Measurements from ENCODE around the gene ZBTB32. TPM values are rescaled to one million over a fixed set of nuclear protein-coding genes. Genes with fewer than 3 reads are reported as not detected.

ZBTB32 gene
- total and polyA plus RNA-seq, 2 of the 8 experiments (the other 6 are each of a cell fraction or from before 2014, with no cell fraction given) = 0.11 to 0.50 TPM

DNA sequence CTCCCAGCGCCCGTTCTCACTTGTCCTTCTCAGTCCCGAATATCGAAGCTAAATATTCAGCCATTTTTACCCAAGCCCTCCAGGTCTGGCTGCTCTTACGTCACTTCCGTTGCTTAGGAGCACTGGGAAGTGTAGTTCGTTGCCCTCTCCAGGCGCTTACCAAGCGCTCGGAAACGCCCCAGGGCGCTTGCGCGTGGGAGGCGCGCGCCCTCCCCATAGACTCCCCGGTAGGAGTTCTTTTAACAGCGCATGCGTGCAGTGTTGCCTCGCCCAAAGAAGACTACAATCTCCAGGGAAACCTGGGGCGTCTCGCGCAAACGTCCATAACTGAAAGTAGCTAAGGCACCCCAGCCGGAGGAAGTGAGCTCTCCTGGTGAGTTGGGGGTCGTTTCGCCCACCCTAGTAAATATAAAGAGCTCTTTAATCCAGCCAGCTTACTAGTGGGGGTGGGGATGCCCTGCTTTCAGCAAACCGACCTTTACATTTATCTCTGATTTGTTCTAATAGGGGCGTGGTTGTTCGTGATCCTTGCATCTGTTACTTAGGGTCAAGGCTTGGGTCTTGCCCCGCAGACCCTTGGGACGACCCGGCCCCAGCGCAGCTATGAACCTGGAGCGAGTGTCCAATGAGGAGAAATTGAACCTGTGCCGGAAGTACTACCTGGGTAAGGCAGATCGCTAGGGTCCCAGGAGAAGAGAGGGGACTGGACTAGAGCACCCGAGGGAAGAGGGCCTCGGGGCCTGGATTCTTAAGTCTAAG is 41.1 kb downstream of the ZBTB32 start, which contains the start of the genes PSENEN and U2AF1L4 (continued):
- no peak for TF ChIP-seq RNF2 (IDR thresholded peaks at IDR 0.05; ENCODE audit: borderline replicate concordance, low read depth, low read length, missing control alignments, poor library complexity, severe bottlenecking)
- TF ChIP-seq CTBP2 (IDR thresholded peaks at IDR 0.05; ENCODE audit: borderline replicate concordance, insufficient read depth, insufficient read length, low read length) = no peak
- TF ChIP-seq, protein P1, sequence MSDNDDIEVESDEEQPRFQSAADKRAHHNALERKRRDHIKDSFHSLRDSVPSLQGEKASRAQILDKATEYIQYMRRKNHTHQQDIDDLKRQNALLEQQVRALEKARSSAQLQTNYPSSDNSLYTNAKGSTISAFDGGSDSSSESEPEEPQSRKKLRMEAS (IDR thresholded peaks at IDR 0.05) = no peak
- TF ChIP-seq, protein P2, sequence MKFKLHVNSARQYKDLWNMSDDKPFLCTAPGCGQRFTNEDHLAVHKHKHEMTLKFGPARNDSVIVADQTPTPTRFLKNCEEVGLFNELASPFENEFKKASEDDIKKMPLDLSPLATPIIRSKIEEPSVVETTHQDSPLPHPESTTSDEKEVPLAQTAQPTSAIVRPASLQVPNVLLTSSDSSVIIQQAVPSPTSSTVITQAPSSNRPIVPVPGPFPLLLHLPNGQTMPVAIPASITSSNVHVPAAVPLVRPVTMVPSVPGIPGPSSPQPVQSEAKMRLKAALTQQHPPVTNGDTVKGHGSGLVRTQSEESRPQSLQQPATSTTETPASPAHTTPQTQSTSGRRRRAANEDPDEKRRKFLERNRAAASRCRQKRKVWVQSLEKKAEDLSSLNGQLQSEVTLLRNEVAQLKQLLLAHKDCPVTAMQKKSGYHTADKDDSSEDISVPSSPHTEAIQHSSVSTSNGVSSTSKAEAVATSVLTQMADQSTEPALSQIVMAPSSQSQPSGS (IDR thresholded peaks at IDR 0.05; ENCODE audit: low read length) = no peak
- TF ChIP-seq EZH2 (IDR thresholded peaks at IDR 0.05; ENCODE audit: low read depth, low read length, severe bottlenecking) = no peak
